NB4 (cell line): Measurements from ENCODE around the gene LRMDA.

ENCODE experiments used
- DNase-seq: peaks from one replicate; pipeline ENCODE4 v3.0.0; 2010; ENCODE audit warnings: low read depth
- H3K4me3 ChIP-seq: one replicate; pipeline ENCODE4 v1.5.1; 2011; ENCODE audit warnings: mild to moderate bottlenecking, low read depth, low read length, moderate library complexity
- MAX ChIP-seq: IDR thresholded peaks from 2 replicates; pipeline ENCODE4 v1.6.1; 2011; ENCODE audit warnings: low read depth, low read length
- MYC ChIP-seq: IDR thresholded peaks from 2 replicates; pipeline ENCODE4 v1.6.1; 2011; ENCODE audit warnings: low read depth, low read length
- POLR2A ChIP-seq: IDR thresholded peaks from 2 replicates; pipeline ENCODE4 v1.6.1; 2011; ENCODE audit warnings: mild to moderate bottlenecking; ENCODE audit not compliant: insufficient read length; ENCODE audit errors: extremely low read depth
- TF ChIP-seq, protein P1 (sequence below): IDR thresholded peaks from one replicate; pipeline ENCODE4 v1.5.1; 2012; ENCODE audit warnings: low read depth, low read length

The LRMDA gene

DNA sequence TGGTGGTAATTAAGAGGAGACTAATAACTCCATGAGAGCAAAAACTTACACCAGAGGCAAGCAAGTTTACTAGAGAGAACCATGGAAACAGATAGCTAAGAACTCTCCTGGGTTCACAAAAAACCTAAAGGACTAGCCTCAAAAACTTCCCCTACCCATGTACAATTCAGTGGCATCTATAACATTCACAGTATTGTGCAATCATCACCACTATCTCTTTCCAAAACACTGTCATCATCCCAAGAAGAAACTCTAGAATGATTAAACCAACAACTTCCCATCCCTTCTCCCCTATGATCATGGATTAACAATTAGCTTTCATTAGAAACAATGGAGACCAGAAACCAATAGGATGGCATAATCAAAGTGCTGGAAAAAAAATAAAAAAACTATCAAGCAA is 1038.3 kb downstream of the LRMDA start:
- DNase-seq = no peak
- no peak overlapping the region for H3K4me3 ChIP-seq
- no peak for TF ChIP-seq POLR2A
- TF ChIP-seq MYC = no peak

GRCh38 chr10:76479103-76479790 is 1047.8 kb downstream of the LRMDA start:
- no peak for TF ChIP-seq MAX
- H3K4me3 ChIP-seq = no peak overlapping the region
- no peak for DNase-seq

GRCh38 chr10:76481178-76481577 is 1049.8 kb downstream of the LRMDA start:
- DNase-seq = no peak
- no peak overlapping the region for H3K4me3 ChIP-seq
- TF ChIP-seq, protein P1, sequence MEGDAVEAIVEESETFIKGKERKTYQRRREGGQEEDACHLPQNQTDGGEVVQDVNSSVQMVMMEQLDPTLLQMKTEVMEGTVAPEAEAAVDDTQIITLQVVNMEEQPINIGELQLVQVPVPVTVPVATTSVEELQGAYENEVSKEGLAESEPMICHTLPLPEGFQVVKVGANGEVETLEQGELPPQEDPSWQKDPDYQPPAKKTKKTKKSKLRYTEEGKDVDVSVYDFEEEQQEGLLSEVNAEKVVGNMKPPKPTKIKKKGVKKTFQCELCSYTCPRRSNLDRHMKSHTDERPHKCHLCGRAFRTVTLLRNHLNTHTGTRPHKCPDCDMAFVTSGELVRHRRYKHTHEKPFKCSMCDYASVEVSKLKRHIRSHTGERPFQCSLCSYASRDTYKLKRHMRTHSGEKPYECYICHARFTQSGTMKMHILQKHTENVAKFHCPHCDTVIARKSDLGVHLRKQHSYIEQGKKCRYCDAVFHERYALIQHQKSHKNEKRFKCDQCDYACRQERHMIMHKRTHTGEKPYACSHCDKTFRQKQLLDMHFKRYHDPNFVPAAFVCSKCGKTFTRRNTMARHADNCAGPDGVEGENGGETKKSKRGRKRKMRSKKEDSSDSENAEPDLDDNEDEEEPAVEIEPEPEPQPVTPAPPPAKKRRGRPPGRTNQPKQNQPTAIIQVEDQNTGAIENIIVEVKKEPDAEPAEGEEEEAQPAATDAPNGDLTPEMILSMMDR = no peak
- no peak for TF ChIP-seq MAX
- TF ChIP-seq POLR2A = no peak
- no peak for TF ChIP-seq MYC

- no peak for DNase-seq
- TF ChIP-seq, protein P1 = no peak
- TF ChIP-seq MYC = no peak
- no peak for TF ChIP-seq POLR2A
- TF ChIP-seq MAX = no peak
- no peak overlapping the region for H3K4me3 ChIP-seq
Observed at GRCh38 chr10:76487582-76487981, 1056.2 kb downstream of the LRMDA start.

GRCh38 chr10:76488602-76489001 is 1057.2 kb downstream of the LRMDA start:
- DNase-seq = no peak
- TF ChIP-seq MAX (no peak), POLR2A (no peak), MYC (no peak)
- TF ChIP-seq, protein P1 = no peak
- no peak overlapping the region for H3K4me3 ChIP-seq

GRCh38 chr10:76491216-76491615 is 1059.8 kb downstream of the LRMDA start:
- no peak overlapping the region for H3K4me3 ChIP-seq
- no peak for TF ChIP-seq MYC
- no peak for TF ChIP-seq MAX
- no peak for TF ChIP-seq POLR2A
- TF ChIP-seq, protein P1 = no peak
- DNase-seq = no peak

GRCh38 chr10:76492026-76492425 is 1060.6 kb downstream of the LRMDA start:
- no peak for DNase-seq
- no peak overlapping the region for H3K4me3 ChIP-seq
- no peak for TF ChIP-seq POLR2A
- TF ChIP-seq, protein P1 = no peak
